RCC 7860 (cell line): ENCODE data around the gene KCNIP3.
"Not testable (repeated sequence)": the region's sequence is repeated elsewhere in the genome, so short reads cannot be mapped to it uniquely, and the experiment has no call there.

Experiments
- DNase-seq: peaks from one replicate; pipeline ENCODE4 v3.0.0-alpha.2; 2015; ENCODE audit warnings: low spot score
- FAIRE-seq: peaks from 2 replicates; lab custom pipeline; 2012; peaks lifted over from hg19 to GRCh38; lab: Jason Lieb, UNC

The KCNIP3 gene

DNA sequence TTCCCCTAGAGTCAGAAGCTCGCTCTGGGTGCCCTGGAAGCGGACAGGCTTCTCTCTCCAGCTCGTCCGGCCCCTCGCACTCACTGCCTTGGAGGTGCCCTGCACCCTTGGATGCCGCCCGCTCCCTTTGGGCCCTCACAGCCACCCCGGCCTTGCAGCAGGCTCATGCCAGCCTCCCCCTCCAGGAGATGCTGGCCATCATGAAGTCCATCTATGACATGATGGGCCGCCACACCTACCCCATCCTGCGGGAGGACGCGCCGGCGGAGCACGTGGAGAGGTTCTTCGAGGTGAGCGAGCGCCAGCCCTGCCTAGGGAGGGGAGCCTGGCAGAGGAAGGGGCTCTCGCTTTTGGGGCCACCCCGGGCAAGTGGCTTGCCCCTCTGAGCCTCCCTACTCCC is 85.0 kb downstream of the KCNIP3 start:
- DNase-seq (no peak), FAIRE-seq (no peak)

DNA sequence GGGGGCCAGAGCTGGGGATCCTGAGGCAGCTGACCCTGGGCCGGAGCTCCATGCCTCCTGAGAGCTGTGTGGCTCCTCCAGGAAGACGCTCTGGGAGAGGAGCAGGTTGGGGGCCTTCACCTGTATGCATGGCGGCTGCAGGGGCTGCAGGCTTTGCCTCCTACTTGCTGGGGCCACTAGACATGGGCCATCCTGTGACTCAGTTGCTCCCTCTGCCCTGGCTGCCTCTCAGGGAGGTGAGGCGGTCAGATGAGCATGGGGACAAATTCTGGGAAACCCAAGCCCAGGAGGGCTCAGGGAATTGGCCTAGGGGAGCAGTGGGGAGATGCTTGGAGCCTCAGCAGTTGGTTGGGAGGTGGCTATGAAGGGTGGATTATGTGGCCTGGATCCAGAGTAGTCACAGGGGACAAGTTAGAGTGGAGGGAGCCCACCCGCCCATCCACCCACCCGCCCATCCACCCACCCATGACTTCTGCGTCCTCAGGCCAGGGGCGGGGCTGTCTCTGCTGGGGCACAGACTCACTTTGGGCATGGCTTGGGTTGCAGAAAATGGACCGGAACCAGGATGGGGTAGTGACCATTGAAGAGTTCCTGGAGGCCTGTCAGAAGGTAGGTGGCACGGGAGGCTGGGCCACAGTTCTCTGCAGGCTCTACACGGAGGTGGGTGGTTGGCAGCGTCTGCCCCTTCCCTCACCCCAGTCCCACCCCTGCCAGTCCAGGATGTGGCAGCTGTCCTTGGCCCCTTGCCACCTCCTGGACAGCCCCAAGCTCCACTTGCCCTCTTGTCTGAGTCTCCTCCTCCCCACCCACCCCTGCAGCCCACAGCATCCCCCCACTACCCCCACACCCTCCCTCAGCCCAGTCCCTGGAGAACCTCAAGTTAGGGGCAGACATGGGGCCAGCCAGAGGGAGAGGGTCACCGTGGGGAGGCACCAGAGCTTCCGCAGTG is 85.8 kb downstream of the KCNIP3 start:
- no peak for FAIRE-seq

DNA sequence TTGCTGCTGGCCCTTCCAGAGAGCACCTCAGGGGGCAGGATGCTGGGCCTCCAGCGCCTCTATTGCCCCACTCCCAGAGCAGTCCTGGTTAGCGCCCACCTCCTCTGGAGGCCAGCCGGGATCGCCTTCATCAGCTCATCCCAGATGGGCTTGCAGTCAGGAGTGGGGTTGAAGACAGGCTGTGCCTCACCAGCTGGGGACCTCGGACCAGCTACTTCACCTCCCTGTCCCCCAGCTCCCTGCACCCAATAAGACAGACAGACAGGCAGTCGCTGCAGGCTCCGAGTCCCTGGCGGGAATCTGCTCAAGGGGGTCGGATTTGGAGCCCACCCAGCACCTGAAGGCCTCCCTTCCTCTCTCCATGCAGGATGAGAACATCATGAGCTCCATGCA is 86.5 kb downstream of the KCNIP3 start:
- FAIRE-seq (no peak), DNase-seq (no peak)

More for the DNA sequence above, 85.8 kb downstream of the KCNIP3 start:
- DNase-seq, result no peak

DNA sequence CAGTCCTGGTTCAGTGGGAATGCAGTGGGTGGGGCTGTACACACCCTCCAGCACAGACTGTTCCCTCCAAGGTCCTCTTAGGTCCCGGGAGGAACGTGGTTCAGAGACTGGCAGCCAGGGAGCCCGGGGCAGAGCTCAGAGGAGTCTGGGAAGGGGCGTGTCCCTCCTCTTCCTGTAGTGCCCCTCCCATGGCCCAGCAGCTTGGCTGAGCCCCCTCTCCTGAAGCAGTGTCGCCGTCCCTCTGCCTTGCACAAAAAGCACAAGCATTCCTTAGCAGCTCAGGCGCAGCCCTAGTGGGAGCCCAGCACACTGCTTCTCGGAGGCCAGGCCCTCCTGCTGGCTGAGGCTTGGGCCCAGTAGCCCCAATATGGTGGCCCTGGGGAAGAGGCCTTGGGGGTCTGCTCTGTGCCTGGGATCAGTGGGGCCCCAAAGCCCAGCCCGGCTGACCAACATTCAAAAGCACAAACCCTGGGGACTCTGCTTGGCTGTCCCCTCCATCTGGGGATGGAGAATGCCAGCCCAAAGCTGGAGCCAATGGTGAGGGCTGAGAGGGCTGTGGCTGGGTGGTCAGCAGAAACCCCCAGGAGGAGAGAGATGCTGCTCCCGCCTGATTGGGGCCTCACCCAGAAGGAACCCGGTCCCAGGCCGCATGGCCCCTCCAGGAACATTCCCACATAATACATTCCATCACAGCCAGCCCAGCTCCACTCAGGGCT is 87.9 kb downstream of the KCNIP3 start:
- no peak for DNase-seq
- no peak for FAIRE-seq

DNA sequence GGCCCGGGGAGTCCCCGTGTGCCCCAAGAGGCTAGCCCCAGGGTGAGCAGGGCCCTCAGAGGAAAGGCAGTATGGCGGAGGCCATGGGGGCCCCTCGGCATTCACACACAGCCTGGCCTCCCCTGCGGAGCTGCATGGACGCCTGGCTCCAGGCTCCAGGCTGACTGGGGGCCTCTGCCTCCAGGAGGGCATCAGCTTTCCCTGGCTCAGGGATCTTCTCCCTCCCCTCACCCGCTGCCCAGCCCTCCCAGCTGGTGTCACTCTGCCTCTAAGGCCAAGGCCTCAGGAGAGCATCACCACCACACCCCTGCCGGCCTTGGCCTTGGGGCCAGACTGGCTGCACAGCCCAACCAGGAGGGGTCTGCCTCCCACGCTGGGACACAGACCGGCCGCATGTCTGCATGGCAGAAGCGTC is 88.4 kb downstream of the KCNIP3 start:
- DNase-seq, result no peak
- FAIRE-seq, result no peak

DNA sequence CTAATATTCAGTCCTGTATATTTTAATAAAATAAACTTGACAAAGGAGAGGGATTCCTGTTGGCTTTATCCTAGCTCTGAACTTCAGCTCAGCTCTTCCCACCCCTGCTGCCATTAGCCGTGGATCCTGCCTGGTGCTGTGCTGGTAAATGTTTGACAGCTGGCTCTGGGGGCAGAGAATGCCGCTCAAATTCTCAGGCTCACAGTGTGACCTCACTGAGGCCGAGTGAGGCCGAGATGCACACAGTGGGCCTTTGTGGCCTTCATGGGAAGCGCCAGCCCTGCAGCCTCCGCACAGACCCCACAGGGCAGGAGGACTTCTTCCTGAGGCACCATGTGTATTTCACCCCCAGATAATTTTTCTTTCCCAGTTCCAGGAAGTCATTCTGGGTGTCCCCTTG is 88.9 kb downstream of the KCNIP3 start:
- no peak for FAIRE-seq
- no peak for DNase-seq

DNA sequence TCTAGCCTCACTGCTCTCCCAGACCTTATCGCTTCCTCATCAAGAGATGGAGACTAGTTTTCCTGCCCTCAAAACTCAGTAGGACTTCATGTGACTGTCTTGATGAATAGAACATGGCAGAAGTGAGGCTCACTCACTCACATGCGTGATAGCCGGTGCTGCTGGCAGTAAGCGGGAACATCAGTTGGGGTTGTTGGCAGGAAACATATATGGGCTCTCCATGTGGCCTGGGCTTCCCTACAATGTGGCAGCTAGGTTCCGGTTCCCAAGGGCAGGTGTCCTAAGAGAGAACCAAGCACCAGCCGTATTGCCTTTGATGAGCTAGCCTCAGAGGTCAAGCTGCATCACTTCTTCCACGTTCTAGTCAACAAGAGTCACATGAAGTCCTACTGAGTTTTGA is 90.2 kb downstream of the KCNIP3 start:
- no peak for DNase-seq
- no peak for FAIRE-seq

DNA sequence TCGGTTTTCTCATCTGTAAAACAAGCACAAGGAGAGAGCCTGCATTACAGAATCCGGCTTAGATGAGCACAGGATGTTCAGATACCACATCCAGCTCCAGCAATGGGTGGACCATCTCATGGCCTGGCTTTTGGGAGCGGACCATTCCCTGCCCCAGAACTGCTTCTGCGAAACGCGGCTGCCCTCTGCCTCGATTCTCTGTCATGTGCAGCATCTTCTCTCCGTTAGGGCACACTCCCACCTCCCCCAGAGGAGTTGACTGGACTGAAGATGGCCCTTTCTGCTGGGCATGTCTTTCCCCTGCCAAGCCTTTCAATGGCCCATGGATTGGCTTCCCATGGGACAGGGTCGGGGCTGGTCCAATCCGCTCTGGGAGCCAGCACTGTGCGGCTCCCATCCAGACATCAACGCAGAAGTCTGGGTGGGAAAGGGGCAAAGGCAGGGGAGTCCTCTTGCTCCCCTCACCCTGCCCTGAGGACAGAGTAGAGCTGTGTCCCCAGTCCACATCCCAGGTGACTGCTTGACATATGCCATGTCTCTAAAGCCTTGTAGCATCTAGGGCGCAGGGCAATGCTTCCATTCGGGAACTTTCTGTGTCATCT is 91.0 kb downstream of the KCNIP3 start:
- no peak for FAIRE-seq

DNA sequence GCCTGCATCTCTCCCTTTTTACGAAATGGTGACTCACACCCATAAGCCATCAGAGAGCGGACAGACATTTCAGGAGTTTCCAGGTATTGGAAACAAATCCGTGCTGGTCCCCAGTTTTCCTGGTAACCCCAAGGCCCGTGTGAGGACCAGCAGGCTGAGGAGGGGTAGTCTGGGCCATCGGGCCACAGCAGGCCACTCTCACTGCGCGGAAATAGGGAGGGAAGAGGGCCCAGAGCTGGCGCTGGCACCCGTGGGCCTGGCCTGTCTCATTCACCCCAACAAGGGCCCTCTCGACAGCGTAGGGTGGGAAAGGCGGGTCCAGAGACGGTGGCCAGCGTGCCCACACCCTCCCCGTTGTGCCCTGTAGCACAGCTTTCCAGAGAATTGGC is 91.7 kb downstream of the KCNIP3 start:
- DNase-seq (no peak), FAIRE-seq (no peak)

More for the DNA sequence above, 91.0 kb downstream of the KCNIP3 start:
- DNase-seq, result no peak

DNA sequence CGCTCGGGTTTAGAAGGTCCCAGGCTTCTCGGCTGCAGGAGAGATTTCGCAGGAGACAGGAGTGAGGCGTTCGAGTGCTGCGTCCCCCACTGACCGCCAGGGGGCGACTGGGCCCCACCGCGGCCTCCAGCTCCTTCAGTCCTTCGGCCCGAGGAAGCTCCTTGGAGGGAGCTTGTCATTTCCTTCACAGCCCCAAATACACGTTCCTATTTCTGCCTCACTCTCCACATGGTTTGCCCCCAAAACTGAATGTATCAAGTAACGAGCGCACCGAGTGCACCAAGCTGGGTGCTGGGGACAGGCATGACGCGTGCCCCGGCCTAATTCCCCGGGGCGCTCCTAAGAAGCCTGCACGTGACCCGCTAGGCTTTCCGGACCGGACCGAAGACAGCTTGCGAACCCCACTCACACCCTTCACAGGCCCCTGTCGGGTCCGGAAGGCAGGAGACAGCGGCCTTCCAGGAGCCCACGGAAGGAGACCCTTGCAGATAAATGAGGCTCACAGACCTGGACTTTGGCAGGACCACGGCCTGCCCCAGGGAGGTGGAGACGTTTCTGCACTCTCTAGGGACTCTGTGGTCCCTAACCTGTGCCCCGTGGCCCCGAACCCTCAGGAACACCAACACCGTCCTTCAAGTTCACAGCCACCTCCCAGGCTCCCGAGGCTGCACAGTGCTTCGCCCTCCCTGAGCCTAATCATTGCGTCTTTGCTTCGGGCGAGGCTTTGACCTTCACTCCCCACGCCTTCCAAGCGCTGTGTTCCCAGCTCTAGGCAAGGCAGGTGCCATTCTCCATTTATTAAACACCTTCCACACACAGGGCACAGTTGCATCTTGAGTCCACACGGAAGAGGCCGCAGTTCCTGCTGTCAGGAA is 92.3 kb downstream of the KCNIP3 start:
- FAIRE-seq, result no peak
- peak; percentile 27 for DNase-seq

DNA sequence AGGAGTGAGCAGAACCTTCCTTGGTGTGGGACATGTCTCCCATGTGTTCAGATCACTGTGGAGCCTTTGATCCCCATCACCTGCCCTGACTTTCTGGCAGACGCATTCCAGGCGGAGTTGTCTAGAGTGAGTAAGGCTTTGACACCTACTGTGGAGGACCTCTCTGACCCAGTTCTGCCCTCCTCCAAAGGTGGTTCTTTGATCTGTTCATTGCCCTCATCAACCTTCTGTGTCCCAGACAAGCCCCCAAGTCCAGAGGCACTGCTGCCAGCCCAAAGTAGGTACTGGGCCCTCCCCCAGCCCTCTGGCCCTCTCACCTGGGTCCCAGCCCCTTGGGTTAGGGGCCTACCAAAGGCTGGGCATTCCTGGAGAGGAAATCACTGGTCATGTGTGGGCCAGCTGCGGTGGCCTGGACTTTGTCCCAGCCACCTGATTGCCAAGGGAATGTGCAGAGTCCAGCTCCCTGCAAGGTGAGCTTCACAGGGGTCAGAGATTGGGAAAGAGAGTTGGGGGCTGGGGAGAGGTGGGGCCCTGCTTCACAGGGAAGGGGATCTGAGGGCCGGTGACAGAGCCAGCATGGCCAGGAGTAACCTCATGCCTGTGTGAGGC is 93.2 kb downstream of the KCNIP3 start:
- no peak for FAIRE-seq

DNA sequence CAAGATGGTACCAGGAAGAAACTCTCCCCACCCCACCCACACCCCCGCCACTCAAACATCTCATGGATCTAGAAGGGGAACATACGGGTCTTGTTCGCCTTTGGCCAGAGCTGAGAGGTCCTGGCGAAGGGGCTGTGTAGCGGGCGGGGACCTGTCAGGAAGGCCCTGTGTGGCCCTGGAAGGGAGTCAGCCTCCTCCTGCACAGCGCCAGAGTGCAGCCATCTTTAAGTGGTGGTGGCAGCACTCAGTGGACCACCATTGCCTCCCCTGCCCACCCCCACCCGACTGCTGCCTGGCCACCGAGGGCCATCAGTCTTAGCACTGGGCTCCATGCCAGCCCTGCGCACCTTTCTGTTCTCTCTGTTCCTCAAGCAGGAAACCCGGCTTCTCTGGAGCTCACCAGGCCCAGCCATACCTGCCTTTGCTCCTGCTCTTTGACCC is 93.8 kb downstream of the KCNIP3 start:
- FAIRE-seq (no peak), DNase-seq (no peak)

More for the DNA sequence above, 93.2 kb downstream of the KCNIP3 start:
- no peak for DNase-seq

DNA sequence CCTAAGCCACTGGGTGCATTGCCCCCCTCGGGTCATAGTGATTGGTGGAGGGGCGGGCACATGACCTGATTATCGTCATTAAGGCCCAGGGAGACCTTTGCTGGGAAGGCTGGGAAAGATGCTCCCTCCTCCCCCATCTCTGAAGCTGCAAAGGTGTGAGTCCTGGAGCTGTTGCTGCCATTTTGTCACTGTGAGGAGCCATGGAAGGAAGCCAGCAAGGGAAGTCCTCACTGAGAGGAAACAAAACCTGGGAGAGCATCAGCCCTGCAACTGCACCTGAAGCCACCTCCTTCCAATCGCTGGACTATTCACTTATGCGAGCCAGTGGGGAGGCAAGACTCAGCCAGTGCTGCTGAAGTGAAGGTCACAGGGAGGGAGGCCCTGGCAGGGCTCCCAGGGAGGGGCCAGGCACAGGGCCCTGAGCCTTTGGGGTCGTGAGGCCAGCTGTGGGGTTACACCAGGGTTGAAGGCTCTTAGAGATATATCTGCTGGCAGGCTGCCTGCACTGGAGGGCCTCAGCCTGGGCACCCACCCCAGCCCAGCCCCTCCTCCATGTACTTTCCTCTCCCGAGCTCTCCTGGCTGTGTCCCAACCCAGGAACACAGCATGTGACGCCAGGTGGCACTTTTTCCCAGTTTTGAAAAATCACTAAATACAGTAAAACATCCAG is 94.6 kb downstream of the KCNIP3 start:
- no peak for DNase-seq
- no peak for FAIRE-seq

DNA sequence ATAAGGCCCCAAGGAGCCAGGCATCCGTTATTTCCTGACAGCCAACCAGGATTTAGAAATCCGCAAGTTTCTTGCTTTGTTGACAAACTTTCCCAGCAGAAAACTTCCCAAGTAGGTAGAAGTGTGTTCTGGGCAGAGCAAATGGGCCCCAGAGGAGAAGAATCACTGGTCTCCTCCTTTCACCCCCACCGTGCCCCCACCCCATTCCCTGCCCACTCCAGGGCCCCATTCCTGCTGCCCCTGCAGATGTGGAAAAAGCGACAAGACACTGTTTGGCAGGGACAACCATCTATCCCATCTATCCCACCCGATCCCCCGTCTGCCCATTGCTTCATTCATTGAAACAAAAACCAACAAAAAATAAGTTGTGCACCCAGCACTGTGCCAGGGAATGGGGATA is 95.2 kb downstream of the KCNIP3 start:
- FAIRE-seq (no peak), DNase-seq (no peak)

DNA sequence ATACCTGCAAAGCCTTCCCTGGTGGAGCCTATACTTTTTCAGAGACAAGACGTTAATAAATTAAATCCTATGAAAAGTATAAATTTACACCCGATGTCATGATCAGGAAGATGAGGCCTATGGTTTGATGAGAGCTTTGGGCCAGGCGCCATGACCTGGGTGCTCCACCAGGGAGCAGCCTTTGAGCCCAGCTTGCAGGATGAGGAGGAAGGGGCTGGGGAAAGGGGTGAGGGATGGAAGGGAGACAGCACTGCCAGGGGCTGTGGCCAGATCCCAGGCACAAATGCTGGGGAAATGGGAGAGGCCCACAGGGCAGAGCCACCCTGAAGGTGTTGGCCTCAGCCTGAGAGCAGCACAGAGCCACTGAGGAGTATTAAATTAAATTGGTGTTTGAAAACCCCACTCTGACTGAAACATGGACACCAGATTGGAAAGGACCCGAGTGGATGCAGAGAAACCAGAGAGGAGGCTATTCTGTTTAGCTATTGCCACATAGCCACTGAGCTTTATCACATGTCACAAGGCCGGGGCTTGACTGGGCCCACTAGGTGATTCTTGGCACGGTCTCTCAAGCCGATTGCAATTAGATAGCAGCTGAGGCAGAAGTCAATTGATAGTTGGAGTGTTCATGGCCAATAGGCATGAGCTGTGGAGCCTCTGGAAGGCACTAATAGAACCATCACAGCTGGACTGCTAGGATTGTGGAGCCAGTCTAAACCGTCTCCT is 95.7 kb downstream of the KCNIP3 start:
- DNase-seq, result no peak
- FAIRE-seq, result no peak

DNA sequence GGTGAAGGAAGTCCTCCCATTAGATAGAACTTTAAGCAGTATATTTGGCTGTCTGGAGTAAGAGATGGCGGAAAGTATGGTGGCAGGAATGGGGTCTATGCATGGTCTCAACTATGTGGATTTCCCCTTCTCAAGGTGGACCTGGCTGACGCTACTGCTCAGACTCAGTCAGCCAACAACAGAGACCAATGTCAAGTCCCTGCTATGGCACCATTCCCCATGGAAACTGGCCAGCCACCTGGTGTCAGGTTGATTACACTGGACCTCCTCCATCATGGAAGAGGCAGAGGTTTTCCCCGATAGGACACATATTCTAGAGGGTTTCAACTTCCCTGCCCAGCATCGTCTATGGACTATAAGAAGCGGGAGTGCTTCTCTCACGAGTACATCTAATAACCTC is 96.8 kb downstream of the KCNIP3 start:
- DNase-seq (no peak), FAIRE-seq (no peak)

DNA sequence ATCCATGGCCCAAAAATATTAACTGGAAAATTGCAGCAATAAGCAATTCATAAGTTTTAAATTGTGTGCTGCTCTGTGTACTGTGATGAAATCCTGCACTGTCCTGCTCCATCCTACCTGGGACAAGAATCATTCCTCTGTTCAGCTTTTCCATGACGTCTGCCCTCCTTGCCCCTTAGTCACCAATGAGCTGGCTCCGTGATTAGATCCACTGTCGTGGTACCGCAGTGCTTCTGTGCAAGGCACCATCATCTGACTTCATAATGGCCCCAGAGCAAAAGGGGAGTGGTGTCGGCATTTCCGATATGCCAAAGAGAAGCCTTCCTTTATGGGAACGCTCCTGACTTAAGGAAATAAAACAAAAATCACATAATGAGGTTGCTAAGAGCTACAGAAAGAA is 101.9 kb downstream of the KCNIP3 start:
- no peak for DNase-seq
- FAIRE-seq, result no peak

DNA sequence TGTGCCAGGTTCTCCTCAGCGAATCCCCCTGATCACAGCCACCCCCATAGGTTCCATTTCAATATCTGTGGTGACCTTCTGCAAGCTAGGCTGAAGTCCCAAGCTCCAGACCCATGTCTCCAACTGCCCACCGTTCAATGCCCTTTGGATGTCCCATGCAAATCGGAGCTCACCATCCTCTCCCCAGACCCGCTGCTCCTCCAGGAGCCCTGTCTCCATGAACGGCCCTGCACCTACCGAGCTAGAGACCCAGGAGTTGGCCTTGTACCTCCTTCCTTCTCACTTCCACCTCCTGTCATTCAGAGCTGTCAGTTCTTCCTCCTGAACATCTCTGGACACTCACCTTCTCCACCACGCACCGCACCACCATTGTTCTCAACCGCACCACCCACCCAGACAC is 104.3 kb downstream of the KCNIP3 start:
- no peak for FAIRE-seq
- DNase-seq, result no peak

DNA sequence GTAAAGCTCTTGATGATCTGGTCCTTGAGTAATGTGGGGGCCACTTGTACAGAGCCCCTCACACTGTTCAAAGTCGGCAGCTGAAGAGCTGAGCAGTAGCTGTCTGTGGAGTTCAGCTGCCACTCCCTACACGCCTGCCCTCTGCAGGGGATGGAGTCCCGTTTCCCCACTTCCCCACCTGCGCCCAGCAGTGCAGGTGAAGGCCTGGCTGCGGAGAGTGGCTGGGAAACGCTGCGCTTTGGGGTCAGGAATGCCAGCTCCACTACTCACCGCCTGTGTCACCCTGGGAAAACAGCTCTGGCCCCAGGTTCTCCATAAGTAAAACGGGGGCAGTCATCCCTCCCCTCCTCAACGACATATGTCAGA is 104.8 kb downstream of the KCNIP3 start:
- not testable (repeated sequence) for DNase-seq, FAIRE-seq
